Subcutaneous abdominal adipose tissue (tissue), 5 donors: Measurements from ENCODE around the gene ZEB2.
A peak's percentile ranks its signal among the peaks of the same experiment; 100 is the strongest.

ENCODE experiments used
- H3K27ac ChIP-seq: one replicate; pipeline ENCODE4 v1.7.0; 2013; ENCODE audit warnings: low read depth, mild to moderate bottlenecking, inconsistent platforms, low read length, moderate library complexity
- H3K27me3 ChIP-seq, 5 donors: one replicate each; pipeline ENCODE4 v1.7.0; 2013; ENCODE audit warnings: low read length in 5 of 5, inconsistent platforms in 1 of 5; ENCODE audit not compliant: control insufficient read depth in 5 of 5, insufficient read depth in 4 of 5
- H3K36me3 ChIP-seq, 5 donors: one replicate each; pipeline ENCODE4 v1.7.0; 2013; ENCODE audit warnings: low read length in 5 of 5; ENCODE audit not compliant: control insufficient read depth in 5 of 5, insufficient read depth in 5 of 5
- H3K4me1 ChIP-seq, 5 donors: one replicate each; pipeline ENCODE4 v1.7.0; 2013; ENCODE audit warnings: low read length in 5 of 5, mild to moderate bottlenecking in 3 of 5, moderate library complexity in 1 of 5; ENCODE audit not compliant: control insufficient read depth in 5 of 5, insufficient read depth in 5 of 5
- H3K4me3 ChIP-seq, 5 donors: one replicate each; pipeline ENCODE4 v1.7.0; 2013; ENCODE audit warnings: low read length in 5 of 5, low read depth in 1 of 5
- H3K9ac ChIP-seq, 5 donors: one replicate each; pipeline ENCODE4 v1.7.0; 2013; ENCODE audit warnings: low read length in 5 of 5, mild to moderate bottlenecking in 4 of 5, moderate library complexity in 3 of 5
- H3K9me3 ChIP-seq, 5 donors: one replicate each; pipeline ENCODE4 v1.7.0; 2013; ENCODE audit warnings: low read length in 5 of 5; ENCODE audit not compliant: control insufficient read depth in 5 of 5
- donor health status: healthy.
- donor health status: healthy.
- donor health status: healthy.
- donor health status: healthy.
- donor health status: healthy.

The ZEB2 gene

DNA sequence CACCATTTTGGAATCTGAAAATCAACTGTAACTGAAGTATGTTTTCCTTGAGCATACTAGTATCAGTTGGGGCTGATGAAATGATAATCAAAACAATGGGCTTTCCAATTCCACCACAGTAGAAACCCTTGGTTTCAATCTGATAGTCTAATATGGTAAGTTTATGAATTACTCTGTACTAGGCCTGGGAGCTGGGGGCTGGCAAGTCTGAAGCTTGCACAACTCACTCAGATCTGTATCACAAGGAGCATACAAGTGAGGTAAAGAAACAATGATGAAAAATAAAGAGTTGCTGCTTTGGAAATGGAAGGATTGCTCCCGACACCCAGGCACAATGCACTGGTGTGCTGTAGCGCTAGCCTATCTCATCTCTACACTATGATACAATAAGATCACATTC is 19.4 kb downstream of the ZEB2 start:
- Histone ChIP-seq H3K9me3 (no peaks in the 10 kb centered on the region), H3K4me1 (peaks cover 5 to 60% (median 53%) of the 10 kb centered on the region in 5 donors), H3K27me3 (no peaks in the 10 kb centered on the region), H3K4me3 (no peak overlapping the region), H3K9ac (no peak overlapping the region), H3K27ac (peak overlapping the region; percentile 98), H3K36me3 (peaks cover 5 to 22% (median 10%) of the 10 kb centered on the region in 5 donors)

GRCh38 chr2:144498277-144498676 is 21.6 kb downstream of the ZEB2 start:
- Histone ChIP-seq H3K9me3 (no peaks in the 10 kb centered on the region), H3K36me3 (peaks cover 5 to 22% (median 10%) of the 10 kb centered on the region in 5 donors), H3K27ac (peak overlapping the region; percentile 53), H3K4me1 (peaks cover 4 to 56% (median 46%) of the 10 kb centered on the region in 5 donors), H3K4me3 (no peak overlapping the region), H3K27me3 (no peaks in the 10 kb centered on the region), H3K9ac (no peak overlapping the region)

GRCh38 chr2:144496977-144497598 is 22.8 kb downstream of the ZEB2 start:
- Histone ChIP-seq H3K27me3 (no peaks in the 10 kb centered on the region), H3K4me1 (peaks cover 4 to 45% (median 38%) of the 10 kb centered on the region in 5 donors), H3K36me3 (peaks cover 5 to 22% (median 10%) of the 10 kb centered on the region in 5 donors), H3K9me3 (no peaks in the 10 kb centered on the region), H3K4me3 (no peak overlapping the region), H3K9ac (no peak overlapping the region), H3K27ac (peak overlapping the region; percentile 74)

- H3K9ac ChIP-seq = peak overlapping the region in 2 of 5 donors; percentile 5 to 18
- H3K9me3 ChIP-seq = no peaks in the 10 kb centered on the region
- peaks cover 5 to 25% (median 10%) of the 10 kb centered on the region in 5 donors for H3K36me3 ChIP-seq
- H3K4me3 ChIP-seq = no peak overlapping the region
- peak overlapping the region; percentile 74 for H3K27ac ChIP-seq
- no peaks in the 10 kb centered on the region for H3K27me3 ChIP-seq
- H3K4me1 ChIP-seq = peaks cover 4 to 45% (median 35%) of the 10 kb centered on the region in 5 donors
Measured at GRCh38 chr2:144496092-144496976, 23.6 kb downstream of the ZEB2 start.

DNA sequence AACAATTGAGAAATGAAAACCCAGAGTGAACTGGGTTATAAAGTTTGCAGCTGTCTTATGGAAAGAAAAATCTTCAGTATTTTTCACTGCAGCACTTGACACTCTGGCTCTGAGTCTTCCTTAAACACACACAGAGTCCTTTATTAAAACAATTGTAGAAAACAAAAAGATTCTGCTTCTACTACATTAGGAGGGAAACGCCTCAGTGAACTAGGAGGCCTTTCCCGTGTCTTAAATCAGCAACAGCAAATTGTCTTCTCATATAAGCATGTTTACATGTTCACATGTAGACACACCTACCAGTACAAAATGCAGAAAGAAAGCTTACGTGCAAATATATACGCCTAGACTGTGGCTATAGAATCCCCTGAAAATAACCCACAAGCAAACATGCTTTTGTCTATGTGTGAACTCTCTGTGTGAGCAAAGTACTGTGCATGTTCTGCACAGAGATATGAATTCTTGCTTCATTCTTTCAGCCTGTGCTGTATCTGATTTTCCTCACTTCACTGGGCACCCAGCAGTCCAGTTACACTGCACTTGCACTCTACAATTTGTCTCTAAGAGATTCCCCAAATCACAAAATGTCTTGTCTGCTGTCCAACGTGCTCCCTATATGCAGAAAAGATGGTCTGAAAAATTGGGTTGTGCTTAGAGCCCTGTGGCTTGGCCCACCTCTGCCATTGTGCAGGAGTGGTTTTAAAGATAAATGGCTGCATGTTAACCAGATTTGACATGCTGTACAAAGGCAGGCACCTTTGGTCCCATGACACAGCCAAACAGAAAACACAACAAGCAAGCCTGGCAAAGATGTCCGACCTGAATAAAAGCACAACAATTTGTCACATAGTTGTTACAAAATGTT is 24.5 kb downstream of the ZEB2 start:
- peaks cover 4 to 37% (median 30%) of the 10 kb centered on the region in 5 donors for H3K4me1 ChIP-seq
- no peak overlapping the region for H3K4me3 ChIP-seq
- H3K9ac ChIP-seq = peak overlapping the region in 2 of 5 donors; percentile 17 to 19
- peak overlapping the region; percentile 74 for H3K27ac ChIP-seq
- no peaks in the 10 kb centered on the region for H3K27me3 ChIP-seq
- H3K36me3 ChIP-seq = peaks cover 3 to 23% (median 11%) of the 10 kb centered on the region in 5 donors
- H3K9me3 ChIP-seq = no peaks in the 10 kb centered on the region

GRCh38 chr2:144493027-144493809 is 26.7 kb downstream of the ZEB2 start:
- H3K27ac ChIP-seq = peak overlapping the region; percentile 51
- peaks cover 3 to 14% (median 10%) of the 10 kb centered on the region in 5 donors for H3K36me3 ChIP-seq
- peaks cover 4 to 39% (median 29%) of the 10 kb centered on the region in 5 donors for H3K4me1 ChIP-seq
- no peaks in the 10 kb centered on the region for H3K27me3 ChIP-seq
- no peak overlapping the region for H3K4me3 ChIP-seq
- H3K9ac ChIP-seq = no peak overlapping the region
- H3K9me3 ChIP-seq = no peaks in the 10 kb centered on the region

DNA sequence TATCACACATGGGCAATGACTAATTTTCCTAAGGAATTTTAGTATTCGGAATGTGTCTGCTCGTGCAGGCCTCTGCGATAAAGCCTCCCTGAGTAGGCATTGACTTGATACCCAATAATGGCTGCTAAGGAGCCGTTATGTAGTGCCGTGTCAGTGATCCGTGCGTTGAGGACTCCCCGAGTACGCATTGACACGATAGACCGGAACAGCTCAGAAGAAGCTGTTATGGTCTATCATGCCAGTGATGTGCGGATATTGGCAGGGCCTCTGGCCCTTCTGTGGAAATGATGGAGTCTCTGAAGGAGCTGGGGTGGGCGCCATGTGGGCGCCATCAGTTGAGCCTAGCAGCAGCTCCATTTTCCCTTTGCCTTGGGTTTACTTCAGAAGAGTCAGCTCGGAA is 29.1 kb downstream of the ZEB2 start:
- H3K27ac ChIP-seq = no peak overlapping the region
- no peaks in the 10 kb centered on the region for H3K9me3 ChIP-seq
- no peak overlapping the region for H3K9ac ChIP-seq
- no peaks in the 10 kb centered on the region for H3K27me3 ChIP-seq
- peaks cover 4 to 31% (median 20%) of the 10 kb centered on the region in 5 donors for H3K4me1 ChIP-seq
- peaks cover 0 to 14% (median 10%) of the 10 kb centered on the region in 5 donors for H3K36me3 ChIP-seq
- no peak overlapping the region for H3K4me3 ChIP-seq

DNA sequence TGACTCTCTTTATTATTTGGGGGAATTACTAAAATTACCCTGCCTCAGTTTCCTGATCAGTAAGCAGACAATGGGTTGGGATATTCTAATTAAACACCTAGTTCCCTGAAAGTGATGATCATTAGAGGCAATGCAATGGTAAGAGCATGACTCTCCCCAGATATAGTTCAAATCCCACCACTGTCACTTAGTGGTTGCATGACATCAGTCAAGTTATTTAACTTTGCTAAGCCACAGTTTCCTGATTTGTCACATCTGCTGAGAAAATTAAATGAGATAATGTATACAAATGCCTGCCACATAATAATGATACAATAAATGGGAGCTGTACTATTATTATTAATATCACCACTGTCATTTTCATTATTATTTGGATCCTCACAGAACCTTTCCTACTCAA is 29.9 kb downstream of the ZEB2 start:
- Histone ChIP-seq H3K27ac (no peak overlapping the region), H3K4me3 (no peak overlapping the region), H3K9ac (no peak overlapping the region), H3K4me1 (peaks cover 0 to 29% (median 13%) of the 10 kb centered on the region in 5 donors), H3K27me3 (no peaks in the 10 kb centered on the region), H3K9me3 (no peaks in the 10 kb centered on the region), H3K36me3 (peaks cover 0 to 14% (median 7%) of the 10 kb centered on the region in 5 donors)

DNA sequence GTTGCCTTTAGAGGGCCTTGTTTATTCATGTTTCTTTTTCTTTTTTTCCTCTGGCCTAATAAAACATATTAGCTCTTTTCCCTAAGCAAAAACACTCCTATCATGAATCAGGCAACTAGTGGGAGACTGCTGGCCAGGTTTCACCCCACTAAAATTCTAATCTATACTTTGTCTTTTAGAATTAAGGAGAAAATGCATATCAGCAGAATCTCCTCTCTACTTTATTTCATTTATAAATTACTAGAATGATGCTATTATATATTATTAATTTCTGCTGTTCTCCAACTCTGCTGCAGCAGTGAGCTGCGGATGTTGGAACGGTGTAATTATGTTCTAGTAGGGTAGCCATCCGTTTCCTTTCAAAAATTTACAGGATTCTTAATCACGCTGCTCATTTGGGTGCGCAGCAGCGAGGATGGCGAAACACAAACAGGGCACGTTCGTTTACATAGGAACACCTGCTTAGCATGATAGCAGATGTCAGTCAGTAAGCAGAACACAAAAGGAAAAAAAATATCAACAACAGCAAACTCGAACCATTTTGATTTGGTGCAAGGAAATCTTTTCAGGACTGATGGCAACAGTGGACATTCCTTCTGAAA is 30.5 kb downstream of the ZEB2 start:
- Histone ChIP-seq H3K27ac (peak overlapping the region; percentile 3), H3K4me3 (no peak overlapping the region), H3K27me3 (no peaks in the 10 kb centered on the region), H3K9me3 (no peaks in the 10 kb centered on the region), H3K4me1 (peaks cover 0 to 29% (median 10%) of the 10 kb centered on the region in 5 donors), H3K9ac (no peak overlapping the region), H3K36me3 (peaks cover 3 to 14% (median 10%) of the 10 kb centered on the region in 5 donors)
